Panc1 (cell line): ENCODE measurements around the gene VTI1A. TPM values are rescaled to one million over a fixed set of nuclear protein-coding genes. Genes with fewer than 3 reads are reported as not detected.

Source experiments
- ATAC-seq: fragments of 200-7000 bp; cut with Tn5 transposase; 2 replicates; pipeline ENCODE4 v1.9.1; 2020; ENCODE audit warnings: mild to moderate bottlenecking, moderate library complexity
- BruUV-seq: library from RNA; stranded (reverse); fragments of 400-500 nt; replicated peaks from 2 replicates; lab custom pipeline; 2021; lab: Mats Ljungman, UMichigan
- CTCF ChIA-PET: fragments of 300-600 bp; sonication (Branson Sonifier 250); formaldehyde crosslinking; loops from one replicate; lab custom pipeline; 2022; ENCODE audit warnings: antibody characterized with exemption; lab: Charles Lee
- POLR2A ChIA-PET: fragments of 300-600 bp; sonication (Branson Sonifier 250); formaldehyde crosslinking; loops from one replicate; lab custom pipeline; 2022; ENCODE audit warnings: antibody characterized with exemption; lab: Charles Lee
- DNase-seq: peaks from one replicate; pipeline ENCODE4 v3.0.0-alpha.2; 2010; ENCODE audit warnings: low read depth, low spot score
- H3K27ac ChIP-seq: 2 replicates; pipeline ENCODE4 v1.5.1; 2011; ENCODE audit warnings: mild to moderate bottlenecking, low read length, inconsistent platforms
- H3K27me3 ChIP-seq: fragments of 200-500 bp; sonication (Bioruptor generic); 2 replicates; pipeline ENCODE4 v1.6.0; 2014; ENCODE audit warnings: low read length, inconsistent platforms; ENCODE audit not compliant: control insufficient read depth, insufficient read depth
- H3K36me3 ChIP-seq: fragments of 200-500 bp; sonication (Bioruptor generic); 2 replicates; pipeline ENCODE4 v1.5.1; 2014; ENCODE audit warnings: inconsistent platforms, mild to moderate bottlenecking, low read length, moderate library complexity; ENCODE audit not compliant: control insufficient read depth, insufficient read depth
- H3K4me1 ChIP-seq: 2 replicates; pipeline ENCODE4 v1.5.1; 2011; ENCODE audit warnings: inconsistent platforms, mild to moderate bottlenecking, low read length, moderate library complexity; ENCODE audit not compliant: control insufficient read depth, insufficient read depth
- H3K4me3 ChIP-seq, 2 experiments: 2 replicates each; pipeline ENCODE4 v1.5.1; 2011 to 2012; ENCODE audit warnings: low read depth in 2 of 2, low read length in 2 of 2, mild to moderate bottlenecking in 2 of 2, inconsistent platforms in 1 of 2, moderate library complexity in 1 of 2
- H3K9me3 ChIP-seq: fragments of 200-500 bp; sonication (Bioruptor generic); 2 replicates; pipeline ENCODE4 v1.5.1; 2014; ENCODE audit warnings: low read depth, mild to moderate bottlenecking, inconsistent platforms, low read length, moderate library complexity; ENCODE audit not compliant: control insufficient read depth, insufficient read depth
- CTCF ChIP-seq: fragments of 450-650 bp; IDR thresholded peaks from 2 replicates; pipeline ENCODE4 v1.5.1; 2017; ENCODE audit warnings: mild to moderate bottlenecking
- POLR2AphosphoS5 ChIP-seq: IDR thresholded peaks from 2 replicates; pipeline ENCODE4 v1.6.1; 2012; ENCODE audit warnings: mild to moderate bottlenecking, low read depth, low read length, moderate library complexity
- REST ChIP-seq, 2 experiments: IDR thresholded peaks; 2 replicates each; pipeline ENCODE4 v1.6.1; 2011 to 2012; ENCODE audit warnings: low read depth in 2 of 2, control low read depth in 1 of 2, low read length in 1 of 2, mild to moderate bottlenecking in 1 of 2, moderate library complexity in 1 of 2; ENCODE audit not compliant: insufficient read depth in 1 of 2
- SIN3A ChIP-seq: IDR thresholded peaks from 2 replicates; pipeline ENCODE4 v1.6.1; 2012; ENCODE audit warnings: low read depth, mild to moderate bottlenecking, low read length, moderate library complexity, borderline replicate concordance; ENCODE audit not compliant: insufficient read depth
- TCF7L2 ChIP-seq: IDR thresholded peaks from 2 replicates; pipeline ENCODE4 v1.6.1; 2011; ENCODE audit warnings: mild to moderate bottlenecking, low read depth, low read length, inconsistent platforms
- in situ Hi-C: cut with HindIII; loops from 2 replicates; pipeline ENCODE4 v1.10.0; 2016; ENCODE audit warnings: low sequenced_read_pairs, low pct_unique_long_range_greater_than_20kb
- intact Hi-C: fragments of 100-400 bp; cut with micrococcal nuclease; formaldehyde crosslinking; loops from one replicate; pipeline ENCODE4 v1.10.0; 2022; ENCODE audit not compliant: unreplicated experiment
- total RNA-seq: library from RNA; stranded (reverse); gene quantifications from one replicate; pipeline ENCODE4 v1.2.1, GENCODE V29; 2021; ENCODE audit not compliant: unreplicated experiment

VTI1A gene
- total RNA-seq, 1 experiment from 2014 or later = 36.3 TPM

GRCh38 chr10:112653851-112654250 lies 206.8 kb downstream of the VTI1A start:
- in situ Hi-C loops (no loop called here), intact Hi-C loops (no loop called here)
- CTCF ChIA-PET = no interaction called here
- H3K27me3 ChIP-seq = no peaks in the 10 kb centered on the region
- ATAC-seq (no peak), DNase-seq (no peak)
- POLR2A ChIA-PET = no interaction called here
- no peaks in the 10 kb centered on the region for H3K36me3 ChIP-seq
- H3K9me3 ChIP-seq = no peaks in the 10 kb centered on the region
- H3K4me3 ChIP-seq = no peak overlapping the region
- H3K27ac ChIP-seq = no peak overlapping the region
- H3K4me1 ChIP-seq = peaks cover 5% of the 10 kb centered on the region; the same call in 1 of the 2 replicates
- BruUV-seq = no TSS peak
- TF ChIP-seq SIN3A (no peak), POLR2AphosphoS5 (no peak), TCF7L2 (no peak), REST (IDR thresholded peaks at IDR 0.05; ENCODE audit: insufficient read depth in 1 of 2, low read depth in 2 of 2, low read length in 1 of 2) (no peak), CTCF (no peak)

- H3K27me3 ChIP-seq = no peaks in the 10 kb centered on the region
- peaks cover 12% of the 10 kb centered on the region; the same call in 1 of the 2 replicates for H3K4me1 ChIP-seq
- no peak overlapping the region for H3K4me3 ChIP-seq
- intact Hi-C loops (no loop called here), in situ Hi-C loops (no loop called here)
- H3K36me3 ChIP-seq = no peaks in the 10 kb centered on the region
- no TSS peak for BruUV-seq
- no peaks in the 10 kb centered on the region for H3K9me3 ChIP-seq
- ATAC-seq (no peak), DNase-seq (no peak)
- CTCF ChIA-PET = no interaction called here
- TF ChIP-seq SIN3A (no peak), TCF7L2 (no peak), REST (IDR thresholded peaks at IDR 0.05; ENCODE audit: insufficient read depth in 1 of 2, low read depth in 2 of 2, low read length in 1 of 2) (no peak), POLR2AphosphoS5 (no peak), CTCF (no peak)
- H3K27ac ChIP-seq = no peak overlapping the region
- POLR2A ChIA-PET = interaction anchor here (0.7 kb wide), 1 partner anchor 113 kb away, joined by 4 read pairs; no protein-coding TSS in a partner anchor
Observed at GRCh38 chr10:112654794-112655193, 207.8 kb downstream of the VTI1A start.
